ENCODE results near the gene DCAF4.

DCAF4 gene, protein sequence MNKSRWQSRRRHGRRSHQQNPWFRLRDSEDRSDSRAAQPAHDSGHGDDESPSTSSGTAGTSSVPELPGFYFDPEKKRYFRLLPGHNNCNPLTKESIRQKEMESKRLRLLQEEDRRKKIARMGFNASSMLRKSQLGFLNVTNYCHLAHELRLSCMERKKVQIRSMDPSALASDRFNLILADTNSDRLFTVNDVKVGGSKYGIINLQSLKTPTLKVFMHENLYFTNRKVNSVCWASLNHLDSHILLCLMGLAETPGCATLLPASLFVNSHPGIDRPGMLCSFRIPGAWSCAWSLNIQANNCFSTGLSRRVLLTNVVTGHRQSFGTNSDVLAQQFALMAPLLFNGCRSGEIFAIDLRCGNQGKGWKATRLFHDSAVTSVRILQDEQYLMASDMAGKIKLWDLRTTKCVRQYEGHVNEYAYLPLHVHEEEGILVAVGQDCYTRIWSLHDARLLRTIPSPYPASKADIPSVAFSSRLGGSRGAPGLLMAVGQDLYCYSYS
- total RNA-seq, result 26.3 reads per million, percentile 53 among the genes with 10 or more reads in this experiment

DNA sequence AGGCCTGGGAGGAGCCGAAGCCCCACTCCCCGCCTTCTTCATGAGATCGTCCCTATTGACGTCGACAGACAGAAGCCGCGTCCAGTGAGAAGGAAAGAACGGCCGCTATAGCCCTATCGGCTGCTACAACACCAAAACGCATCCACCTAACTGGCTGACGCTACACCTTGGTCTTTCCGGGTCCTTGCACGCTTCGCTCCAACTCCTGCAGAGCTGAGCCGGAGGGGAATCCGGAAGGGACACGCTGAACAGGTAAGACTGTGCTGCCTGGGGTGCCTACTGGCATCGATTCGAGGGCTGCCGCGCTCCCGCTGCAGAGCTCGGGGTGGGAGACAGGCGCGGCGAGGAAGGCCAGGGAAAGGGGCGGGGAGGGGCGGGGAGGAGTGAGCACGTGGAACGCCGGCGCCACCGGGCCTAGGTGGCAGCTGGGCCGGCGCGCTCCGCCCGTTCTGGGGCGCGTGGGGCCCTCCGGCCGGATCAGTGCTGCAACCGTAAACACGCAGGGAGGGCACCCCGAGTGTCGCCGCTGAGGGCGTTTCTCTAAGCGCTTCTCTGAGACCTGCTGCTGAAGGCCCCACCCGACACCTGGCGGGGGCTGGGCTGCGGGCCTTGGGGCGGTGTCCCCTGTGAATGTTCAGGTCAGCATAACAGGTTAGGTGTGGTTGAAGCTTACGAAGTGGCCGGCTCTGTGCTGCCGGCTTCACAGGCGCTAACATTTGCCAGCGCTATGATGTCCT, at the start of gene DCAF4:
DCAF4 (plus strand) TSS at position 173 of the 737 bp plus-strand sequence. CDS start 11,515 bp downstream, outside the sequence.
- DNase-seq, result peak; percentile 90

DNA sequence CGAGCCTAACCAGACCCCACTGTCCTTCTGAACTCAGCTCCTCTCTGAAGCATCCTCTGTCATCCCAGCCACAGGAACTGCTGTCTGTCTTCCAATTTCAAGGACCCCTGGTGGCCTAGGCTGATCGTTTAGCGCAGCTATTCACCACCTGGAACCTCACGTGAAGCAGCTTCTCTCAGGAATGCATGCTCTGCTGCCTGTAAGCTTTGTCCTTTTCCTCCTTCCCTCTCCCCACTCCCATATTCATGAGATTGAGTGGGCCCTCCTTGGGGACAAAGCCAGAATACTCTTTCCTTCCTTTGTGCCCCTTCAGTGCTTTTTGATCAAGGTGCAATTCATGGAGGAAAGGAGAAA, 49.6 kb upstream of the DCAF4 start:
- DNase-seq, result no peak

DNA sequence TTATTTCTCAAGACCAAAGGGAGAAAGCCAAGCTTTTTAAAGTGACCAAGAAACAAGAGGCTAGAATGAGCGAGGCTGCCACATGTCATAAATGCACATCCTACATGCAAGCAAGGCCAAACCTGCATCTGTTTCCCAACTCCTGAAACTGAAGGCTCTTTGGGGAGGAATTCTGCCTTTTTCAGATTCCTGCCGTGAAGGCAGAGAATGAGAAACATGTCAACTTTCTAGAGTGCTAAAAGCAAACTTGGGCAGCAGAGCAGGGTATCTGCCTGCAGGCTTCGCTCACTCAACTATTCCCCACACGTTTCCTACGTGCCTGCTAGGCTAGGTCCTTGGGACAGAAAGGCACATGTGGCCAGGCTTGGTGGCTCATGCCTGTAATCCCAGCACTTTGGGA, 47.5 kb upstream of the DCAF4 start:
- no peak for DNase-seq

DNA sequence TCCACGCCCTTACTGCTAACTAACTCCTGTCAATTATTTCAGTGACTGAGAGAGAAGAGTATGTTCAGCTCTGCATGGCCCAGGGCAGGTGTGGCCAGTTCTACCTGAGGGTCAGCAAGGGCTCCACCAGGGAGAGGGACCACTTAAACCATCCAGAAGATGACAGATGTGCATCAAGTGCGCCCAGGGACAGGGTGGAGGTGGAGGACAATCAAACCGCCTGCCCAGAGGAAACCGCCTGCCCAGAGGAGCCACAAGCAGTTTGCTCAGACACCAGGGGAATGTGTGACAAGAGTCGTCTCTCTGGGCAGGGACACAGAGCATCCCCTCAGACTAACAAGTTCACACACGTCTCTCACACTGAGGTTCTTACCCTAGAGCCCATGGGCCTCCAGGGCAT, 46.8 kb upstream of the DCAF4 start:
- DNase-seq, result no peak

DNA sequence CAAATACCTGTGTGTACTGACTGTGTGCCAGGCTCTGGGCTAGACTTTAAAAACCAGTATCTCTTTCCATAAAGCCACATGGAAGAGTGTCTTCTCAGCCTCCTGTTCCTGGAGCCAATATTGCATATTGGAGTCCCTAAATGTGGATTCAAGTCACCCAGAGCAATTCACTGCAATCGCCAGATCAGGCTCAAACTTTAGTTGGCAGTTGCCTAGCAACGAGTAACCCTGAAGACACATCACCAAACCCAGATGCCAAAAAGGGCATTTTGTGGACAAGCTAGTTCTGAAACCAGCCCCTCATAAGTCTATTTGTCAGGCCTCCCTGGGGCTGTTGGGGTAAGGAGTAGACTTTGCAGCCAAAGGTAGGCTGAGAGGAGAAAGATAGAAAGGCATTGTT, 46.1 kb upstream of the DCAF4 start:
- no peak for DNase-seq

DNA sequence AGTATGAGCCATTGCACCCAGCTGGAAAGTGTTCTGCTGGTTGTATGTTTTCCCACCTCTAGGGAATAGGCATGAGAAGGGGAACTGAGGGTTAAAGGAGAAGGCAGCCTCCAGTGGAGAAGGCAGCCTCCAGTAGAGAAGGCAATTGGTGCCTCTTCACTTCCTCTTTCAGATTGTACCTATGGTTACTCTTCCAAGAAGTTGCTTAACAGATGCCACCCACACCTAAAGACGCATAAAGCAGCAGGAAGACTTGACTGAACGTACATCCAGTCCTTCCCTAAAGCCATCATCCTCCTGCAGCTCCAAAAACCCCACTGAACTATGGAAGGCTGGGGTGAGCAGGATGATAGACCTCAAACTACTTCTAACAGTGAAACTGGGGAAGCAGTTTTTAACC, 45.4 kb upstream of the DCAF4 start:
- no peak for DNase-seq

DNA sequence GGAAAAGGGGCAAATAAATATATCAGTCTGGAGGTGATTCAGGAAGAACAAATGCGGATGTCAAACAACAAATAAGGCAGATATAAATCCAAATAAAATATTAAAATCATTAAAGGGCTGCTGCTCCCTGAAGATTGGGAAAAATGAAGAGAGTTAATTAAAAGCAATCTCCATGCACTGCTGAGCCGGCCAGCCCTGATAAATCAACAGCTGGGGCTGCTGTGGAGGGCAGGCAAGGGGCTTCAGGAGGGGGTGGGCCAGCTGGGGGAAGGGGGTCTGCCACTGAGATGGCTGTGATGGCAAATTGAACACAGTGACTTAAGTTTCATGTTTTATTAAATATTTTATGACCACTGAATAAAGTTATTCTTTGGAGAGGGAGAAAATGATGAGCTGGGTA, 44.7 kb upstream of the DCAF4 start:
- no peak for DNase-seq

DNA sequence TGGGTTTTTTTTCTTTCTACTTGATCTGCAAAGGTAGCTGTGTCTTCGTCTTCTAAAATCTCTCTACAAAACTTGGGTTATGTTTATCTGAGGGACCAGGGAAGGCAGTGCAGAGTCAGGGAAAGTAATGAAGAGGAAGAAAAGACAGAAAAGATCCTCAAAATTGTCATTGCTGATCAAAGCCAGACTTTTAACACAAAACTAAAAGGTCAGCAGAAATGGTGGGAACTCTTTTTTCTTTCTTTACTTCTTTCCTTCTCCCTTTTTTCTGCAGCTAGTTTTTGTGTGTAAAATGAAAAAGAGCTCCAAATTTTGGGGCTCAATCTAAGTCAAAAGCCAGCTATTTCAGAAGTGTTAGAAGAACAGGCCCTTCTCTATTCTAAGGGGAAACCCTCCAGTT, 44.2 kb upstream of the DCAF4 start:
- no peak for DNase-seq

DNA sequence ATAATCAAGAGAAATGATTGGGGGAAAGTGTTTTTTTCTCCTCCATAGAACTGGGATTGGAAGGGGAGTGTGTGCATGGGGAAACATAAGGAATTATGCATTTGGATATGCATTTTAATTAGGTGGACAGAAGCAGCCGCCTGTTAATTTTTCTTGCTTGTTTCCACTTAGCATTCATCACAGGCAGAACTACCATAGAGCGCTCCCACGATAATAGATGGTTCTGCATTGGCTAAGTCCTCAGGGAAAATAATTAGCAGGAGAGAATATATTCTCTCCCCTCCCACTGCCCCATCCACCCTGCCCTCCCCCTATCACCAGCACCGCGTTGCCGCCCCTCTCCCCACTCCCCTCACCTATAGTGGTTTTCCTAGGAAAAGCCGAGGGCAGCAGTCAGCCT, 43.8 kb upstream of the DCAF4 start:
- no peak for DNase-seq

DNA sequence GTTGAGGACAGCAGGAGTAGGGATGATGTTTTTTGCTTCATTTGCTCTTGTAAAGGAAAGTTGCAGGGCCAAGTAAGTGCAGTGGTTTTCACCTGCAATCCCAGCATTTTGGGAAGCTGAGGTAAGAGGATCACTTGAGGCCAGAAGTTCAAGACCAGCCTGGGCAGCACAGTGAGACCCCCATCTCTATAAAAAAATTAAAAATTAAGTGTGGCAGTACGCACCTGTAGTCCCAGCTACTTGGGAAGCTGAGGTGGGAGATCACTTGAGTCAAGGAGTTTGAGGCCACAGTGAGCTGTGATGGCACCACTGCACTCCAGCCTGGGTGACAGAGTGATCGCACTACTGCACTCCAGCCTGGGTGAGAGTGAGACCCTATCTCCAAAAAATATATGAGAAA, 43.2 kb upstream of the DCAF4 start:
- no peak for DNase-seq

DNA sequence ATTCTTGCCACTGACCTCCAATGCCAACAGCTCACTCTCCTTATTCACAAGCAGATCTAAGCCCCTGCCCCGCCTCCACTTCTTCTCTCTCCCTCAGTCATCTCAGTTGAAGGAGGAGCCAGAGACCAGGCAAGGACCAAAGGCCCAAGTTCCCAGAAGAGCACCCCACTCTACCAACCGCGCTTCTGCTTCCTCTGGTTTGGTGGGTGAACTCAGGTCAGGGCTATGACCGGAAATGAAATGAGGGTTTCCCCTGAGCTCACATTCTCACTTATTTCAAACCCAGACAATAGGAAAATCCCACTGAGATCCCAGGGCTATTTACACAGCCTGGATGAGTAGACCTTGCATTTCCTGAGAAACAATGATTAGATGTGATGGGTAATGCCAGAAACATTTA, 42.3 kb upstream of the DCAF4 start:
- no peak for DNase-seq

DNA sequence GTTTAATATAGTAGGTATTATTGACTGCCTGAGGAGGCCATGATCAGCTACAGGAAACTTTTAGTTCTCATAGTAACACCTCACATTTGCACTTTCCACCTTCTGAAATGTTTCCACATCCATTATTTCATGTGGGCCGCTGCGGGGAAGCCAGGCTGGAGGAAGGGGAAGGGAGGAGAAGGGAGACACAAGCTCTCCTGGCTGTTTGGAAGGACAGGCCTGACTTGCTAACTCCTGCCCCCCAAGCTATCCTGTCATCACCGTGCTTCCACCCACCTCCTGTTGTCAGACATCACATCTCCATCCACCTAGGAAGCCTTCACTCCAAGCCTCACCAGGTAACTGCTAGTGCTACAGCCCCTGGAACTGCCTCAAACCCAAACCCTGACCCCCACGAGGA, 41.9 kb upstream of the DCAF4 start:
- DNase-seq, result no peak

DNA sequence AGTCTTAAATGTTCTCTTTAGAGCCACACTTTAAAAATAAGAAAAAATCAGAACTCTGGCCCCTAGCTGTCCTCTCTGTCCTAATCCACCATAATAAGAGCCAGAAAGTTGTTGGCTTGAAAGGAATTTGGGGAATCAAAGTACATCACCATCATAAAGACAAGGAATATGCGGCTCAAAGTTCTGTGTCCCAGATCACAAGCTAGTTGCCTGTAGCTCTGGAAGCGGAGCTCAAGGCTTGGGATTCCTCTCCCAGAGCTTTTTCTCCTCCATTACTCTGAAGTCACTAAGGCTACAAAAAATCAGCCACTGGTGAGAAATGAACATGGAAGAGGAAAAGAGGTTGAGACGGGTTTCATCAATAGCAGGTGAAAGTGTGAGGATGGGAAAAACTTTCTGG, 38.8 kb upstream of the DCAF4 start:
- DNase-seq, result no peak

DNA sequence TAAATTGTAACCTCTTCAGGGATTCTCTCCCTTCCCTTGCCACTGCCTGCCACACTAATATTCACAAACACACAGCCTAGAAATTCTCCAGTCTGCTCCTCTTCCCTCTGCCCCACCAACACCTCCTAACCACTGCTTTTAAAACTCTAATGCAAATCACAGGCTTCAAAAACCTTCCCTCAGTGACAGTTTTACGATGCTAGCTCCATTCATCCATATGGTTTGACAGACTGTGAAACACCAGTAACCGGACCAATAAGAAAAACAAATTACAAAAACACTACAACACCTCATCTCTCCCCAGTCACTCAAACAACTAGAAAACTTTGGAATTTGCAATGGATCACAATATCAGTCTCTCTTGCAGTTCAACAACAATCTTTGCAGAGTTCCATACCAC, 38.1 kb upstream of the DCAF4 start:
- DNase-seq, result no peak

DNA sequence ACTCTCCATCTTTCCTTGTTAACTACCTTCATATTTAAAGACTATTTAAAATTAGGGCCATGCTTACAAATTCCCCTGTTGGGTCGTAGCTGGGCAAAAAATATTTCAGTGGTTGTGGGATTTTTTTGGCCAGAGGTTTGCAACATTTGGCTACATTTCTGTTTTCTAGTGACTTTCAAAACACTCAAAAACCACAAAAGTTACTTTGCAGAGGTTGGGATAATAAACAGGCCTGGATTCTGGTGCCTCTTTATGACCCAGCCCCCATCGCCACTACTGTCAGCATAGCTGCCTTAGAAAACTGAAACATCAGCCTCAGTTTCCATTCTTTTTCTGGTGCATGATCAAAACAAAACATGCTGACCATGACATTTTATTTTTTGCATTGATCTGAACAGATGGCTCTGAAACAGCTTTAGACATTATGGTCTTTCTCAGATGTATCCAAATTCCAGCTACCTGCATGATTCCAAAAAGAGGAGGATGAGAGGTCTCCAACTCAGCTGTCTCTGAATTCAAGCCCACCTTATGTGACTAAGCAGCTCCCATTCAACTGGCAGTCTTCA, 37.5 kb upstream of the DCAF4 start:
- no peak for DNase-seq

DNA sequence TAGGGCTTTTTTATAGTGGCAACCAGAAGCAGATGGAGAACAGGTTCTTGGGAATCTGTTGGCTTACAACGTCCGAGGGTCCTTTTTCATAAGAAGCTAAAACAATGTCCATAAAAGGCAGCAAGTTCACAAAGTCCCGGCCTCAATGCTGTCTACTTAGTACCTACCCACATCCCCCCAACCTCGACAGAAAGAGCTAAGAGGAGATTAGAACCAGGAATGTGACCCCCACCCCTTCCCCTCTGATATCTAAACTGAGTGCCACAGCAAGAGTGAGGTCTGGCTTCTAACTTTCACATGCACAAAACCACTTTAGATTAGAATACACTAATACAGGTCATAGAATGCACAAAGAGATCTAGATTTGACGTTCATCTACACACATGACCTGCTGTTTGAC, 36.9 kb upstream of the DCAF4 start:
- DNase-seq, result no peak

DNA sequence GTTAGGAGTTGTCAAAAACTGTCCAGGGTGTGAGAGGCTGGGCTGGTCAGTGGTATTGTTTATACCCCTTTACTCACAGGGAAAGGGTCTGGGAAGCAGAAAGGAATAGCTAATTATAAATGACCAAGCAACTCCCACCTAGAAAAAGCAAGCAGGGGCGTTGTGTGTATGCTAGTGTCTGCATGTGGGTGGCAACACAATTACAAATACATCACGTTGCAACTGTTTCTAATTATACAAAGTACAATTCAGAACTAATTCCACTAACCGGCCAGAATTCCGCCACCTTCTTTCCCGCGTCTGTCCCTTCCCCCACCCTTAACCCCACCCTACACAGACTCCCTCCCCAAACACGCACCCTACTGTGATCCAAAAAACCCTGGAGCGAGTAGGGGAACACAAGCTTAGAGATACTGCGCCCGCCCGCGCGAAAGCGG, 34.6 kb upstream of the DCAF4 start:
- no peak for DNase-seq

DNA sequence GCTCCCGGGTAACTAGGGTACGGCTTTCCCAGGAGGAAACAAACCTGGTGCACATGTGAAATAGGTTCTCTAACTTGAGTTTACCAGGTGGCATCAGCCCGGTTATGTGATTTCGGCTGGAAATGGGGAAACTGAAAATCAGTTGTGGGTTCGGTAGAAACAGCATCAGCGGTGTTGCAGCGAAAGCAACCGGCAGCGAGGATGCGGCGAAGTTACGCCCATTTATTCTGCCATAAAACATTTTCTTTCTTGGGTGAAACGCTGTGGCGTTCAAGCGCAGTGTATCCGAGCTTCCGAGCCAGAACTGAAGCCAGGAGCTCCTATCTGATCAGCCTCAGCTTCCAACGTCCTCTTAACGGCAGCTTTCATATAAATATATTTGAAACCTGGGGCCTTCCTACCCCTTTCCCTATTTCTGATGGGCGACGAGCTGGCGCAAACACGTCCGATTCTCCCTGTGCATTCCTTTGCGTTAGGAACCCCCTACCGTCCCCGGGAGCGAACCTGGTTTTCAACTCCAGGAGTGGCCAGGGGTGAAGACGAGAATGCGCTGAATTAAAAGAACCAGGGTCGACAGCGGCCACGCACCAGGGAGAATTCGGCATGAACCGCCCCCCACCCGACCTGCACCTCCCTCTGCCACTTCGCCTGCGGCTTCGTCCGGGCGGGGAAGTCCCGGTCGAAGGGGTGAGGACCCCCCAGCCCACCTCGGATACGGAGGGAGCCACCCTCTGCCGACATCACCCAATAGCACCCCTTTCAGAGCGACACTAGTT, 34.0 kb upstream of the DCAF4 start:
- peak; percentile 18 for DNase-seq

DNA sequence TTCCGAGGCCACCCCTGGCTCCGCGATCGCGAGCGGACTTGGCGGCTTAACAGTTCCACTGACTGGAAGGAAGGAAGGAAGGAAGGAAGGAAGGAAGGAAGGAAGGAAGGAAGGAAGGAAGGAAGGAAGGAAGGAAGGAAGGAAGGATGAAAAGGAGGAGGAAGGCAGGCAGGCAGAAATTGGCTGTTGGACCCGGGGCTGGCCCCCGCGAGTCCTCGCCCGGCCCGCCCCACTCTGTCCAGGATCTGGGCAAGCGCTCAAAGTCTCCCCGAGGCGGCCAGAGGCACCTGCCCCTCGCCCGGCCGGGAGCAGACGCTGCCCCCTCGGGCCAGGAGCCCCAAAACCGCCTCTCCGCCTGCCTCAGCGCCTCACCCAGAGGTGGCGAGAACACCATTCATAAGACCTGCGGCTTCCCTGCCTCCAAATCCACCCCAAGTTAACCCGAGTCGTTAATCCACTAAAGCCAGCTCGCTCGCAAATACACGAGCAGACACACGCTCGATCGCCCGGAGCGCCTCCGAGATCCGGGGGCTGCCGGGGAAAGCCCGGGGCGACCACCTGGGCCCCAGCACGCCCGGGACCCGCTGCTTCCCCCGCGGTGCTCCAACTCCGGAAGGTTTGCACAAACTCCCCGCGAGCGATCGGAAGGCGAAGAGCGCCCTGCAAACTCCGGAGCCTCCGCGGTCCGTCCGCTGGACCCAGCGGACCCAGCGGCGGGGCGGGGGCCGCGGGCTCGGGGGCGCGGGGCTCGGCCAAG, 33.2 kb upstream of the DCAF4 start:
- peak; percentile 15 for DNase-seq

DNA sequence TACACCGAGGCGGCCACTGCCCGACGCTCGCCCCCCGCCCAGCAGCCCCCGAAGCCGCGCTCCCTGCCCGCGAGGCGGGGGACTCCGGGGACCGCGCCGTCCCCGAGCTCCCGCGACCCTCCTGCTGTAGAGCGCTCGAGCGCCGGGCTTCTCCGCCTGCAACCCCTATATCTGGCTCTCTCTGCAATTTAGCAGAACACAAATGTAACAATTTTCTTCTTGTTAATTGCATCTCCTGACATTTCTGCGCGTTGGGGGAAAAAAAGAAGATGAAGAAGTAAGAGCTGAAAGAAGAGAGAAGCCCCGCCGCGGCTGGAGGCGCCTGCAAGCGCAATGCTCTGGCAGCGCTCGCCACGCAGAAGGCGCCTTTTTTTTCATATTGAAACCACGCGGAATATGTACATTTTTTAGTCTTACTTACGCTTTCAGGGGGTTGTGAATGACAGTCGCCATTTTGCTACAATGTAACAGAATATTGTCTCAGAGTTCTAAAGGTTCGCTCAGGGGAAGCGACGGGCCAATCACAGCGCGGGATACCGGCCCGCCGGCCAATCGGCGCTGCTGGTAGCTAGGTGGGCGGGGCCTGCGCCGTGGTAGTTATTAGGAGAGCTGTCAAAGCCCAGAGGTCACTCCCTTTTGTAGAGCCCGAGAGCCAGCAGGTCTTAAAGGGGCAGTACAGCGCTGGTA, 32.5 kb upstream of the DCAF4 start, which contains the start of gene DPF3:
DPF3 (minus strand) TSS at position 466 of the 687 bp plus-strand sequence; CDS start at position 453, 13 bp downstream.
- DNase-seq, result peak; percentile 88

DNA sequence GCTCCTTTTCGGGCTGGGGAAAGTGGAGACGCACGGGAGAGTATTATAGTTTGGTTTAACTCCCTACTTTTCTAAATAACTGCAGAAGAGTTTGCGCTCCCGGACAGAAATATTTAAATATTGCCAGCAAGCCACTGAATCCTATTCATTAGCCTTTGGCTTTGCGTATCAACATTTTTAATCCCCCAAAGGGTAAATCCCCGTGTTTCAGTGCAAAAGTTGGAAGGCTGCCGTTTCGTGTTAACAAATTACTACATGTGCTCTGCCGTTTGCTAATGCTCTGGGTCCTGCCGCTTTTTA, 32.0 kb upstream of the DCAF4 start:
- DNase-seq, result no peak

Data from effector CD4-positive, alpha-beta T cell (primary cell).